ENCODE measurements around the gene GRIN2B. TPM values are rescaled to one million over a fixed set of nuclear protein-coding genes. Genes with fewer than 3 reads are reported as not detected.

Gene GRIN2B
- total and polyA plus RNA-seq, 2 experiments from 2014 or later, result not detected

DNA sequence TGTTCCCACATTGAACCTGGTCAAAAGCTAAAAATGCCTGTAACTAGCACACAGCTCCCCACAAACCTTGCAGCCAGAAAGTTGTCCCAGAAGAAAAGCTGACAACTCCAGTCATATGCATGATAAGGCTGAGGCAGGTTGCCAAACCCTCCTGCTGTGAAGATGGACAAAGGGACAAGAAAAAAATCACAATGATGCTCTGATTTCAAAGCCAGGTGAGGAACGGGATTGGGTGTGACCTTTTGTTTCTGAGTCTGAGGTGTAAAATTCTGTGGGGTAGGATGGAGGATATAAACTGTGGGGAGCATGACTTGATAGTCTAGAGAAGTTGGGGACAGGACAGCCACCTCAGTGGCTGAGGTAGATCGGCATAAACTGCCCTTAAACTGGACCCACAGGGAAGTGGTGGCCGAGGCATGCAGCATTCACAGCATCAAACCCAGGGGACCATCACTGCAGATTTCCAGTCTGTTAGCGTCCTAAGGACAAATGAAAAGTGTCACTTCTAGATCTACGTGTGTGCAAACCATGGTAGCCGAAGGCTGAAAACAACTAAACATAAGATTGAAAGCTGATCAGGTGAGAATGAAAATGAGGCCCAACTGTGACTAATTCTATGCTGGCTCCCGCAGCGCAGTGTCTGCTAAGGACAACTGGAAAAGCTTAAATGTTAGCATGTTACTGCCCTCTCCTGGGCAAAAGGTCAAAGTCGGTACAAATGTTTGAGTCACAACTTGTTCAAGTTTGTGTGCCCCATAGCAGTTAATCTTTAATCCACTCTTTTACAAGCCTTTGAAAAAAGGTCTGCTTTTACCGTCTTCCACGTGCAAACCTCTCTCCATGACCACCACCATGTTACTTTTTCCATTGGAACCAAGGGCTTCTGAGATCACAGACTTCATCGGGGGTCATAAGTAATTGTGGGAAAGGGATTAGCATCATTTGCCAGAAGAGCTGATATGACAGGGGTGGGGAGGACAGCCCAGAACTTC is 39.8 kb downstream of the GRIN2B start:
- no peaks in the 10 kb centered on the region; the same call in 1 of the 2 replicates for H4K20me1 ChIP-seq (ENCODE audit: insufficient read depth)
- no peak overlapping the region for H2AFZ ChIP-seq
- in situ Hi-C loops (cut with MboI), result no loop called here
- H3K27ac ChIP-seq, result no peak overlapping the region
- no peaks in the 10 kb centered on the region for H3K79me2 ChIP-seq (ENCODE audit: insufficient read depth)
- H3K4me3 ChIP-seq, result no peak overlapping the region
- no peak overlapping the region for H3K4me2 ChIP-seq (ENCODE audit: unreplicated experiment)
- no peaks in the 10 kb centered on the region for H3K9me2 ChIP-seq (ENCODE audit: insufficient read depth)
- no peaks in the 10 kb centered on the region for H3K4me1 ChIP-seq (ENCODE audit: insufficient read depth)
- whole genome bisulfite sequencing, 2 experiments (ENCODE audit: low coverage in 1 of 2, low lambda C conversion rate in 2 of 2, missing lambda C conversion rate in 2 of 2), result 14 to 15% methylated on average over 12 of the region's 12 CpGs
- H3K9me3 ChIP-seq (ENCODE audit: low read depth), result no peaks in the 10 kb centered on the region
- no peaks in the 10 kb centered on the region for H3K27me3 ChIP-seq (replicated peaks; ENCODE audit: insufficient read depth)
- TF ChIP-seq EZH2phosphoT487 (IDR thresholded peaks at IDR 0.05; ENCODE audit: insufficient read depth, low read depth), result no peak
- TF ChIP-seq EZH2 (IDR thresholded peaks at IDR 0.05; ENCODE audit: insufficient read depth, poor library complexity, severe bottlenecking), result no peak
- peak; percentile 80 for DNase-seq
- no peak overlapping the region for H3K9ac ChIP-seq
- no peaks in the 10 kb centered on the region for H3F3A ChIP-seq (ENCODE audit: insufficient read depth)
- H3K36me3 ChIP-seq (ENCODE audit: low read depth), result no peaks in the 10 kb centered on the region

DNA sequence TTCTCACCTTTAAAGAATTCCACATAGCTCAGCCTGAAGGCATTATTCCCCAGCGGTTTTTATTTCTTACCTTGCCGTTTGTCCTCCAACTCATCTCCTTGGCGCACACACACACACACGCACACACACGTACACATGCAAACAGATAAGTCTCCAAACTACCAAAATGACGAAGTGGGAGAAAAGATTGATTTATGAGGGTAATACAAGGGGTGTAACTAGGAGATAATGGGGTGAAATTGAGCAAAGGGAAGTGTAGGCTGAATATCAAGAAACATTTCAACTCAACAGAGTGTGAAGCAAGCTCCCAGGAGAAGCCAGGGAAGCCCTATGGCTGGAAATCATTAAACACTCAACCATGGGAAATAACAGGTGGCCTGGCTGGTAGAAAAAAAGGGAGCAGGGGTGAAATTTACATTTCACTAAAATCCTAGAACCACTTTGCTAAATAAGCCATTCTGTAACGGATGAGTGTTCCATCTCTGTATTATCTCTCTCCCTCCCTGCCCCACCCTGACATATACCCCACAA is 41.0 kb downstream of the GRIN2B start:
- H2AFZ ChIP-seq, result no peak overlapping the region
- H3K4me1 ChIP-seq (ENCODE audit: insufficient read depth), result no peaks in the 10 kb centered on the region
- in situ Hi-C loops (cut with MboI), result no loop called here
- no peaks in the 10 kb centered on the region; the same call in 1 of the 2 replicates for H4K20me1 ChIP-seq (ENCODE audit: insufficient read depth)
- no peaks in the 10 kb centered on the region for H3K27me3 ChIP-seq (replicated peaks; ENCODE audit: insufficient read depth)
- no peaks in the 10 kb centered on the region for H3K9me3 ChIP-seq (ENCODE audit: low read depth)
- 67 to 69% methylated on average over 7 of the region's 7 CpGs for WGBS, 2 experiments (ENCODE audit: low coverage in 1 of 2, low lambda C conversion rate in 2 of 2, missing lambda C conversion rate in 2 of 2)
- no peak for DNase-seq
- H3K4me2 ChIP-seq (ENCODE audit: unreplicated experiment), result no peak overlapping the region
- no peaks in the 10 kb centered on the region for H3F3A ChIP-seq (ENCODE audit: insufficient read depth)
- H3K27ac ChIP-seq, result no peak overlapping the region
- no peak overlapping the region for H3K4me3 ChIP-seq
- TF ChIP-seq EZH2phosphoT487 (IDR thresholded peaks at IDR 0.05; ENCODE audit: insufficient read depth, low read depth), result no peak
- TF ChIP-seq EZH2 (IDR thresholded peaks at IDR 0.05; ENCODE audit: insufficient read depth, poor library complexity, severe bottlenecking), result no peak
- no peaks in the 10 kb centered on the region for H3K79me2 ChIP-seq (ENCODE audit: insufficient read depth)
- H3K9me2 ChIP-seq (ENCODE audit: insufficient read depth), result no peaks in the 10 kb centered on the region
- no peak overlapping the region for H3K9ac ChIP-seq
- no peaks in the 10 kb centered on the region for H3K36me3 ChIP-seq (ENCODE audit: low read depth)

DNA sequence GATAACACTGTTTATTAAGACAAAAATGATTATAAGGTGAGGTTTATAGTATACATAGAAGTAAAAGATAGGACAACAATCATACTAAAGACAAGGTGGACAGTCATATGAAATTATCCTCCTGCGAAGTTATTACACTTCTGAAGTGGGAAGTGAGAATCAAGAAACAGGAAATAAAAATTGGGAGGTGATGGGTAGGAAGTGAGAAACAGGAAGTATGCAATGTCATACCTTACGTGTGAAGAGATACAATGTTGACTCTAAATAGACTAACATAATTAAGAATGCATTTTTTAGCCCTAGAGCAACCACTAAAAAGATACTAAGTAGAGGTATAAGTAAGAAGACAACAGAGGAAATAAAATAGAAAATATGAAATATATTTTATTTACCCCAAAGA is 43.7 kb downstream of the GRIN2B start:
- Histone ChIP-seq H3K9me3 (ENCODE audit: low read depth) (no peaks in the 10 kb centered on the region), H2AFZ (no peak overlapping the region), H3K9ac (no peak overlapping the region), H3K27ac (no peak overlapping the region), H3F3A (ENCODE audit: insufficient read depth) (no peaks in the 10 kb centered on the region), H3K4me3 (no peak overlapping the region), H3K79me2 (ENCODE audit: insufficient read depth) (no peaks in the 10 kb centered on the region), H3K4me1 (ENCODE audit: insufficient read depth) (no peaks in the 10 kb centered on the region), H3K27me3 (replicated peaks; ENCODE audit: insufficient read depth) (no peaks in the 10 kb centered on the region), H3K4me2 (ENCODE audit: unreplicated experiment) (no peak overlapping the region), H4K20me1 (ENCODE audit: insufficient read depth) (no peaks in the 10 kb centered on the region), H3K9me2 (ENCODE audit: insufficient read depth) (no peaks in the 10 kb centered on the region), H3K36me3 (ENCODE audit: low read depth) (no peaks in the 10 kb centered on the region)
- in situ Hi-C loops (cut with MboI), result no loop called here
- TF ChIP-seq EZH2 (IDR thresholded peaks at IDR 0.05; ENCODE audit: insufficient read depth, poor library complexity, severe bottlenecking), result no peak
- TF ChIP-seq EZH2phosphoT487 (IDR thresholded peaks at IDR 0.05; ENCODE audit: insufficient read depth, low read depth), result no peak
- no peak for DNase-seq
- 46 to 58% methylated on average over 2 of the region's 2 CpGs for WGBS, 2 experiments (ENCODE audit: low coverage in 1 of 2, low lambda C conversion rate in 2 of 2, missing lambda C conversion rate in 2 of 2)

DNA sequence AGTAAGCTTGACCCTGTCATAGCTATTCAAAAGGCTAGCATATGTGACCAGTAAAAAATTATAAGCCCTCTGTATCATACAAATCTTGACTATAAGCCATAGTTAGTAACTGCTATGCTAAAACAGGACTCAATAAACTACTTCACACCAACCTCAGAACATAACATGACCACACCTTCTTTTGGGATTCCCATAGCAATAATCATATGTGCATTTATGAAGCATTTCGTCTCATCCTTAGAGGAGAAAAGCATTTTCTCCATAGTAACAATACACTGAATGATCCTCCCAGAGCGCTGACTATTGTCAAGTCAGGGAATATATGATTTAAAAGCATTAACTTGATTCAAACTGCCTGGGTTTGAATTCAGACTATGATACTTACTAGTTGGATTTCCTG is 46.2 kb downstream of the GRIN2B start:
- H3K27ac ChIP-seq, result no peak overlapping the region
- H4K20me1 ChIP-seq (ENCODE audit: insufficient read depth), result no peaks in the 10 kb centered on the region
- no peaks in the 10 kb centered on the region for H3K79me2 ChIP-seq (ENCODE audit: insufficient read depth)
- no peaks in the 10 kb centered on the region for H3K27me3 ChIP-seq (replicated peaks; ENCODE audit: insufficient read depth)
- TF ChIP-seq EZH2phosphoT487 (IDR thresholded peaks at IDR 0.05; ENCODE audit: insufficient read depth, low read depth), result no peak
- TF ChIP-seq EZH2 (IDR thresholded peaks at IDR 0.05; ENCODE audit: insufficient read depth, poor library complexity, severe bottlenecking), result no peak
- in situ Hi-C loops (cut with MboI), result no loop called here
- no peak overlapping the region for H3K9ac ChIP-seq
- H3K36me3 ChIP-seq (ENCODE audit: low read depth), result no peaks in the 10 kb centered on the region
- no peaks in the 10 kb centered on the region for H3K4me1 ChIP-seq (ENCODE audit: insufficient read depth)
- no peak overlapping the region for H2AFZ ChIP-seq
- H3K4me2 ChIP-seq (ENCODE audit: unreplicated experiment), result no peak overlapping the region
- H3K9me2 ChIP-seq (ENCODE audit: insufficient read depth), result no peaks in the 10 kb centered on the region
- no peaks in the 10 kb centered on the region for H3K9me3 ChIP-seq (ENCODE audit: low read depth)
- no peak for DNase-seq
- WGBS, 2 experiments (ENCODE audit: low coverage in 1 of 2, low lambda C conversion rate in 2 of 2, missing lambda C conversion rate in 2 of 2), result 7 to 9% methylated on average over 2 of the region's 2 CpGs
- H3F3A ChIP-seq (ENCODE audit: insufficient read depth), result no peaks in the 10 kb centered on the region
- H3K4me3 ChIP-seq, result no peak overlapping the region
